Activated gamma-delta T cell treated with Interleukin-2 at 50 U/mL for 16 hours (primary cell): ENCODE measurements around the gene CEP72.
"Not testable (repeated sequence)": the region's sequence is repeated elsewhere in the genome, so short reads cannot be mapped to it uniquely, and the experiment has no call there.

Source experiments
- DNase-seq: peaks from one replicate; pipeline ENCODE4 v3.0.0-alpha.2; 2020

CEP72 gene

GRCh38 chr5:686936-687335, 74.8 kb downstream of the CEP72 start:
- DNase-seq: not testable (repeated sequence)

GRCh38 chr5:688348-689010, 76.3 kb downstream of the CEP72 start:
- not testable (repeated sequence) for DNase-seq

- not testable (repeated sequence) for DNase-seq
Measured at GRCh38 chr5:690293-690692, 78.2 kb downstream of the CEP72 start.

- DNase-seq: not testable (repeated sequence)
Measured at GRCh38 chr5:691049-691448, 78.9 kb downstream of the CEP72 start.

GRCh38 chr5:691817-692528, 79.8 kb downstream of the CEP72 start:
- DNase-seq: no peak

- DNase-seq: not testable (repeated sequence)
Measured at GRCh38 chr5:692529-693041, 80.4 kb downstream of the CEP72 start.

GRCh38 chr5:693271-694041, 81.3 kb downstream of the CEP72 start, which contains the start of gene TPPP:
Gene TPPP (minus strand): TSS chr5:693352. CDS start chr5:678060, 15,292 bp downstream.
- DNase-seq: peak; percentile 75

- not testable (repeated sequence) for DNase-seq
Measured at GRCh38 chr5:694042-694431, 81.9 kb downstream of the CEP72 start.

GRCh38 chr5:695475-695874, 83.3 kb downstream of the CEP72 start:
- not testable (repeated sequence) for DNase-seq

- not testable (repeated sequence) for DNase-seq
Measured at GRCh38 chr5:696191-696590, 84.1 kb downstream of the CEP72 start.

GRCh38 chr5:696753-697702, 84.9 kb downstream of the CEP72 start:
- not testable (repeated sequence) for DNase-seq
